Vagina (tissue), 2 donors: Measurements from ENCODE around the gene COQ5. TPM values are rescaled to one million over a fixed set of nuclear protein-coding genes. Genes with fewer than 3 reads are reported as not detected.
A peak's percentile ranks its signal among the peaks of the same experiment; 100 is the strongest.

Experiments used
- DNase-seq, 2 donors: peaks; one replicate each; pipeline ENCODE4 v3.0.0-alpha.2; 2017; ENCODE audit errors: extremely low spot score in 2 of 2
- H3K27ac ChIP-seq: fragments of 200-600 bp; sonication (generic); one replicate; pipeline ENCODE4 v1.5.1; 2019
- H3K27me3 ChIP-seq: fragments of 200-600 bp; sonication (generic); one replicate; pipeline ENCODE4 v1.5.1; 2019
- H3K36me3 ChIP-seq, 2 donors: fragments of 200-600 bp; sonication (generic); one replicate each; pipeline ENCODE4 v1.5.1; 2017 to 2019
- H3K4me1 ChIP-seq: fragments of 200-600 bp; sonication (generic); one replicate; pipeline ENCODE4 v1.5.1; 2019
- H3K4me3 ChIP-seq, 2 donors: fragments of 200-600 bp; sonication (generic); 1 replicate in 1 of 2; 2 replicates in 1 of 2; pipeline ENCODE4 v1.5.1; 2016 to 2019
- H3K9me3 ChIP-seq: fragments of 200-600 bp; sonication (generic); one replicate; pipeline ENCODE4 v1.5.1; 2019
- CTCF ChIP-seq, 3 experiments: fragments of 450-650 bp in 2 of 3; fragments of 200-600 bp in 1 of 3; sonication (generic) in 1 of 3; IDR thresholded peaks; one replicate each; pipeline ENCODE4 v1.5.1; 2017 to 2019; ENCODE audit warnings: antibody characterized with exemption in 3 of 3, mild to moderate bottlenecking in 2 of 3, moderate library complexity in 2 of 3
- POLR2A ChIP-seq, 2 donors: fragments of 450-650 bp; IDR thresholded peaks; one replicate each; pipeline ENCODE4 v1.6.1; 2017; ENCODE audit warnings: antibody characterized with exemption in 2 of 2, mild to moderate bottlenecking in 2 of 2, moderate library complexity in 2 of 2
- POLR2AphosphoS5 ChIP-seq, 2 donors: sonication (generic); formaldehyde crosslinking; IDR thresholded peaks; one replicate each; pipeline ENCODE4 v1.9.0; 2017; ENCODE audit warnings: antibody characterized with exemption in 2 of 2, mild to moderate bottlenecking in 2 of 2, low read depth in 1 of 2; ENCODE audit not compliant: insufficient read depth in 1 of 2
- intact Hi-C: fragments of 100-400 bp; cut with DNase I; formaldehyde crosslinking; loops from one replicate; pipeline ENCODE4 v1.15.1; 2023
- total RNA-seq: library from RNA; depleted of rRNA; stranded (reverse); fragments of >200 nt; gene quantifications from one replicate; pipeline ENCODE4 v1.2.3, GENCODE V29; 2016

The COQ5 gene
- total RNA-seq, 1 donor from 2014 or later, result 18.4 TPM

- no peak for DNase-seq
- no peak for TF ChIP-seq CTCF (IDR thresholded peaks at IDR 0.05)
- TF ChIP-seq POLR2AphosphoS5 (IDR thresholded peaks at IDR 0.05; ENCODE audit: insufficient read depth in 1 of 2, low read depth in 1 of 2), result peak in 1 of 2 donors; percentile 78
- H3K27me3 ChIP-seq, result no peaks in the 10 kb centered on the region
- no peaks in the 10 kb centered on the region for H3K9me3 ChIP-seq
- peak overlapping the region; percentile 31 for H3K27ac ChIP-seq
- H3K36me3 ChIP-seq, result no peaks in the 10 kb centered on the region
- no peak overlapping the region for H3K4me3 ChIP-seq
- H3K4me1 ChIP-seq, result peaks cover 18% of the 10 kb centered on the region
- intact Hi-C loops, result no loop called here
Measured at GRCh38 chr12:120474616-120474960, 54.4 kb downstream of the COQ5 start.

GRCh38 chr12:120473807-120474615 is 54.9 kb downstream of the COQ5 start:
- Histone ChIP-seq H3K4me3 (no peak overlapping the region), H3K4me1 (peaks cover 18% of the 10 kb centered on the region), H3K9me3 (no peaks in the 10 kb centered on the region), H3K27ac (peak overlapping the region; percentile 31), H3K27me3 (no peaks in the 10 kb centered on the region), H3K36me3 (no peaks in the 10 kb centered on the region)
- DNase-seq, result no peak
- intact Hi-C loops, result no loop called here
- TF ChIP-seq CTCF (IDR thresholded peaks at IDR 0.05), result no peak
- TF ChIP-seq POLR2AphosphoS5 (IDR thresholded peaks at IDR 0.05; ENCODE audit: insufficient read depth in 1 of 2, low read depth in 1 of 2), result no peak
- no peak for TF ChIP-seq POLR2A (IDR thresholded peaks at IDR 0.05)

GRCh38 chr12:120472521-120472920 is 56.4 kb downstream of the COQ5 start:
- peaks cover 29% of the 10 kb centered on the region for H3K4me1 ChIP-seq
- no peak for TF ChIP-seq CTCF (IDR thresholded peaks at IDR 0.05)
- TF ChIP-seq POLR2AphosphoS5 (IDR thresholded peaks at IDR 0.05; ENCODE audit: insufficient read depth in 1 of 2, low read depth in 1 of 2), result no peak
- no peak for TF ChIP-seq POLR2A (IDR thresholded peaks at IDR 0.05)
- no peak overlapping the region for H3K27ac ChIP-seq
- intact Hi-C loops, result no loop called here
- no peaks in the 10 kb centered on the region for H3K27me3 ChIP-seq
- no peak overlapping the region for H3K4me3 ChIP-seq
- H3K9me3 ChIP-seq, result no peaks in the 10 kb centered on the region
- no peak for DNase-seq
- no peaks in the 10 kb centered on the region for H3K36me3 ChIP-seq

- Histone ChIP-seq H3K36me3 (peaks cover 0 to 1% of the 10 kb centered on the region in 2 donors), H3K27ac (peak overlapping the region; percentile 93), H3K27me3 (no peaks in the 10 kb centered on the region), H3K4me1 (peaks cover 44% of the 10 kb centered on the region), H3K4me3 (peak overlapping the region; percentile 92), H3K9me3 (no peaks in the 10 kb centered on the region)
- TF ChIP-seq POLR2AphosphoS5 (IDR thresholded peaks at IDR 0.05; ENCODE audit: insufficient read depth in 1 of 2, low read depth in 1 of 2), result no peak
- TF ChIP-seq CTCF (IDR thresholded peaks at IDR 0.05), result no peak
- TF ChIP-seq POLR2A (IDR thresholded peaks at IDR 0.05), result no peak
- intact Hi-C loops, result no loop called here
- no peak for DNase-seq
Measured at GRCh38 chr12:120470150-120470784, 58.7 kb downstream of the COQ5 start.
